Lower lobe of right lung (tissue), 2 donors: ENCODE results near the gene IFI16. TPM values are rescaled to one million over a fixed set of nuclear protein-coding genes. Genes with fewer than 3 reads are reported as not detected.

Experiments
- ATAC-seq, 2 donors: fragments of 200-7000 bp; cut with Tn5 transposase; one replicate each; pipeline ENCODE4 v1.9.1; 2020 to 2022; ENCODE audit warnings: mild to moderate bottlenecking in 2 of 2, moderate library complexity in 2 of 2
- DNase-seq: peaks from one replicate; pipeline ENCODE4 v3.0.0-alpha.2; 2020
- H3K27ac ChIP-seq: fragments of 200-600 bp; one replicate; pipeline ENCODE4 v1.8.0; 2022
- H3K27me3 ChIP-seq: fragments of 200-600 bp; one replicate; pipeline ENCODE4 v1.8.0; 2022; ENCODE audit warnings: low read depth
- H3K36me3 ChIP-seq: fragments of 200-600 bp; one replicate; pipeline ENCODE4 v1.8.0; 2022; ENCODE audit warnings: mild to moderate bottlenecking
- H3K4me1 ChIP-seq: fragments of 200-600 bp; one replicate; pipeline ENCODE4 v1.8.0; 2022
- H3K4me3 ChIP-seq: fragments of 200-600 bp; one replicate; pipeline ENCODE4 v1.8.0; 2022; ENCODE audit warnings: mild to moderate bottlenecking
- H3K9me3 ChIP-seq: fragments of 200-600 bp; one replicate; pipeline ENCODE4 v1.8.0; 2022
- CTCF ChIP-seq: fragments of 200-600 bp; IDR thresholded peaks from one replicate; pipeline ENCODE4 v1.8.0; 2022; ENCODE audit warnings: antibody characterized with exemption, mild to moderate bottlenecking
- intact Hi-C: fragments of 100-400 bp; cut with DNase I; formaldehyde crosslinking; loops from one replicate; pipeline ENCODE4 v1.11.0; 2022
- total RNA-seq: library from RNA; stranded (reverse); fragmentation: NEBNext Ultra II Directional; extraction: Animal tissue kit (Norgen Biotek cat#: 25700); gene quantifications from one replicate; pipeline ENCODE4 v1.2.1, GENCODE V29; 2021
- donor health status: DM: no; HTN: yes; CAD: no; lungs with severe emphysema.

IFI16 gene
- total RNA-seq, 1 donor from 2014 or later = 102 TPM

DNA sequence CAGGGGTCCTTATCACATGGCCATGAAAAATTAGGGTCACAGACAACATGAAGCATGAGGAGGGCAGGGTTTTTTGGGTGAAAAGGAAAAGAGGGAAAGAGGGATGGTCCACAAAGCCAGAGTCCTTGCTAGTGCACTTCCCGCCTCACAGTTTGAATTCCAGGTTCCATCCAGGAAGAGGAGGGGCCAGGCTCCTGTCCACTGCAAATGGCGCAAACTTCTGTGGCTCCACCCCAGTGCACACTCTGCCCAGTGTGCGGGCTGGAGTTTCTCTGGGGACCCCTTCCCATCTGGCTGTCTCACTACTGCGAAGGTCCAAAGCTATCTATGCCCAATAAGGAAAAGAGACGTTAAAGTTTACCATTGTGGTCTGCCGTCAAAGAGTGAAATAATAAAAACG, 49.0 kb downstream of the IFI16 start:
- Histone ChIP-seq H3K27ac (no peak overlapping the region), H3K27me3 (no peaks in the 10 kb centered on the region), H3K36me3 (peaks cover 27% of the 10 kb centered on the region), H3K4me3 (no peak overlapping the region), H3K9me3 (no peaks in the 10 kb centered on the region), H3K4me1 (peaks cover 11% of the 10 kb centered on the region)
- no peak for DNase-seq
- no peak for TF ChIP-seq CTCF
- intact Hi-C loops = no loop called here
- ATAC-seq = no peak

- Histone ChIP-seq H3K4me1 (peaks cover 19% of the 10 kb centered on the region), H3K27me3 (no peaks in the 10 kb centered on the region), H3K27ac (no peak overlapping the region), H3K9me3 (no peaks in the 10 kb centered on the region), H3K4me3 (no peak overlapping the region), H3K36me3 (no peaks in the 10 kb centered on the region)
- intact Hi-C loops = no loop called here
- TF ChIP-seq CTCF = no peak
- ATAC-seq = no peak
- no peak for DNase-seq
Observed at GRCh38 chr1:159065106-159065505, 55.4 kb downstream of the IFI16 start.

GRCh38 chr1:159066108-159066507, 56.4 kb downstream of the IFI16 start:
- peaks cover 19% of the 10 kb centered on the region for H3K4me1 ChIP-seq
- no peaks in the 10 kb centered on the region for H3K27me3 ChIP-seq
- H3K27ac ChIP-seq = no peak overlapping the region
- no peaks in the 10 kb centered on the region for H3K9me3 ChIP-seq
- no peak overlapping the region for H3K4me3 ChIP-seq
- intact Hi-C loops = no loop called here
- ATAC-seq = no peak
- TF ChIP-seq CTCF = no peak
- DNase-seq = no peak
- no peaks in the 10 kb centered on the region for H3K36me3 ChIP-seq

- Histone ChIP-seq H3K9me3 (no peaks in the 10 kb centered on the region), H3K27ac (peak overlapping the region; percentile 54), H3K4me1 (peaks cover 24% of the 10 kb centered on the region), H3K27me3 (no peaks in the 10 kb centered on the region), H3K4me3 (no peak overlapping the region), H3K36me3 (no peaks in the 10 kb centered on the region)
- intact Hi-C loops = no loop called here
- peak; percentile 47 for DNase-seq
- no peak for TF ChIP-seq CTCF
- ATAC-seq = peak; percentile 75 to 78
Observed at GRCh38 chr1:159067699-159068621, 58.3 kb downstream of the IFI16 start.

GRCh38 chr1:159068886-159069285, 59.2 kb downstream of the IFI16 start:
- no peak for TF ChIP-seq CTCF
- H3K27ac ChIP-seq = peak overlapping the region; percentile 54
- no peaks in the 10 kb centered on the region for H3K27me3 ChIP-seq
- DNase-seq = no peak
- peaks cover 24% of the 10 kb centered on the region for H3K4me1 ChIP-seq
- no peaks in the 10 kb centered on the region for H3K36me3 ChIP-seq
- no peak overlapping the region for H3K4me3 ChIP-seq
- no peak for ATAC-seq
- H3K9me3 ChIP-seq = no peaks in the 10 kb centered on the region
- intact Hi-C loops = no loop called here
